Stimulated activated CD4-positive, alpha-beta T cell treated with anti-CD3 and anti-CD28 coated beads, Interleukin-15, amount 100 ng/mL, for 1 hour (primary cell): ENCODE measurements around the gene MIB2.

ENCODE experiments used
- DNase-seq, 2 donors: peaks; one replicate each; pipeline ENCODE4 v3.0.0-alpha.2; 2020; ENCODE audit warnings: low read depth in 1 of 2, low spot score in 1 of 2

MIB2 gene

GRCh38 chr1:1598051-1598719, 17.1 kb upstream of the MIB2 start:
- DNase-seq: no peak

- DNase-seq: no peak
Measured at GRCh38 chr1:1598720-1599029, 16.6 kb upstream of the MIB2 start.

- DNase-seq: no peak
Measured at GRCh38 chr1:1599030-1599934, 16.0 kb upstream of the MIB2 start.

DNA sequence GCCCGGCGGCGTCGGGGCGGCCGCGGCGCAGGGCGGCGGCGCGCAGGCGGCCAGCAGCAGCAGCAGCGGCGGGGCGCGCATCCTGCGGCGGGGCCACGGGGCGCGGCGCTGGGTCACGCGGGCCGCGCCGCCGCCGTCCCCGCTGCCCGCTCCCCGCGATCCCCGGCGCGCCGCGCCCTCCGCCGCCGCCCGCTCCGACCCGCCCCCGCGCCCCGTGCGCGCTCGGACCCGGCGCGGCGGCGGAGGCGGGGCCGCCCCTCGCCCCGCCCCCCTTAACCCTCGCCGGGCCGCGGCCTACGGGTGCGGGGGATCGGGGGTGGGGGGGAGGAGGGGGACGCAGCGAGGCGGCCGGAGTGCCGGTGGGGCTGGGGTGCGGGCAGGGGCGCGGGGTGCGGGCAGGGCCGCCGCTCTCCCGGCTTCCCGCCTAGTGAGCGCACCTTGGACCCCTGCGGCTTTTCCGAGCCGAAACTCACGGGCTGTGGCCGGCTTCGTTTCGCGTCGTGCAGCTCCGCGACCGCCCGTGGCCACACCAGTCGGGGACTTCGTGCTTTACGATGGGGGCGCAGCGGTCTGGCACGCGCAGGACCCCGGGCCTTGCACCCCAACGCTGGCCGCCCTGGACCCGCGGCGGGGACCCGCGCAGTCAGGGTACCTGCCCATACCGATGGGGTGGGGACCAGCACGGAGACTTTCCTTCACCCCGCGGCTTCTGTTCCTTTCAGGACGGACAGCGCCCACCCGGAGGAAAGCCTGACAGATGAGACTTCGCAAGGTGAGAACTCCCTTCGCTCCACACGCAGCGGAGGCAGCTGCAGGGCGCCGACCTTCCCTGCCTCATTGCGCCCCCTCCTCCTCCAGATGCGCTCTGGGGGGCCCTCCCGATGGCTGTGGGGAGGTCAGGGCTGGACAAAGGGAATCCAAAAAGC, 15.1 kb upstream of the MIB2 start, which contains the start of gene FNDC10:
Gene FNDC10 (minus strand): TSS at position 201 of the 926 bp plus-strand sequence. CDS start 120 bp downstream, at position 81.
- no peak for DNase-seq

DNA sequence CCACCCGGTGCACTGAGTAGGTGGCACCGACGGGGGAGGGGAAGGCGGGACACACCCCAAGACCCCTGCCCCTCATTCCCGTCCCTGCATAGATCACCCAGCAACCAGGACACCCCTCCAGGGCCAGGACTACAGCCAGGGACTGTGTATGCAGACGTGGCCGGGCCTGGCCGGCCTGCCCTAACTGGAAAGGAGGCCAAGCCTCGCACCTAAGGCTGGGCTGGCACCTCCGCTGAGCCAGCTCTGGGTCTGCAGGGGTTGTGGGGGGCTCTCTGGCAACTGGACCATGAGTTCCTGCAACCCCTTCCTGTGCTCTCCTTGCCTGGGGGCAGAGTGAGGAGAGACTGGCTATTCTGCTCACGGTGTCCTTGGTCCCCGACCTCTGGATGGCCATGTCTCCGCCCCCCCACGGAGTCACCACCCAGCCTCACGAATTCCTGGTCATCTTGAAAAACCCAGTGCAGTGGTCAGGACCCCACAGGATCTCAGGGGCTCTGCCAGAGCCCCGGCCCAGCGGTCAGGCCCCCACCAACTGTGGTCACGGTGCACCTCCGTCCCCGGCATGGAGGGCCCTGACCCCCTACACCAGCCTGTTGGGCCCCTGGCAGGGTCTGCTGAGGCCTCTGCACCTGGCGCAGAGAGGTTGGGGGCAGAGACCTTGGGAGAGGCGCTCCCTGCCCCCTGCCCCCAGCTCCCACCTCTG, 14.3 kb upstream of the MIB2 start:
- no peak for DNase-seq

- no peak for DNase-seq
Measured at GRCh38 chr1:1601564-1602303, 13.6 kb upstream of the MIB2 start.

GRCh38 chr1:1602304-1602967, 12.9 kb upstream of the MIB2 start:
- DNase-seq: no peak

DNA sequence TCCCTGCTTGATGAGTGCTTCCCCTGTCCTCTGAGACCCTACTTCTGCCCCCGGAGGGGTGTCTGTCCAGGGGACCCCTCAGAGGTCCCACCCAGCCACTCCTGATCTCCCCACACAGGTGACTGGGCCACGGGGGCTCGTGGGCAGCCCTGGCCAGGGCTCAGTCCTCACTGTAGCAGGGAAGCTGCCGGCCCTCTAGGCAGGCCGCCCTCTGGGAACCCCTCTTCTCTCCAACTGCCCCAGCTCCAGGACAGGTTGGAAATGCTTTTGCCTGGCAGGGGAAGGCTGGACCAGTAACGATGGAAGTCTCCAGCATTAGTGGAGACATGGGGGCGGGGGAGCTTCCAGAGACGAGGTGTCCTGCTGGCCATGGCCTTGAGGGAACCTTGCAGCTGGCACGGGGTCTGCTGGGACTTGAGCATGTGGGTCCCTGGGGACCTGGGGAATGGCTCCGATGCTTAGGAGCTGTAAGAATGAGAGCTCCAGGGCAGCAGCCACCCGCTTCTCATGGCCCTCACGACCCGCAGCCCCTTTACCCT, 12.3 kb upstream of the MIB2 start:
- DNase-seq: no peak

DNA sequence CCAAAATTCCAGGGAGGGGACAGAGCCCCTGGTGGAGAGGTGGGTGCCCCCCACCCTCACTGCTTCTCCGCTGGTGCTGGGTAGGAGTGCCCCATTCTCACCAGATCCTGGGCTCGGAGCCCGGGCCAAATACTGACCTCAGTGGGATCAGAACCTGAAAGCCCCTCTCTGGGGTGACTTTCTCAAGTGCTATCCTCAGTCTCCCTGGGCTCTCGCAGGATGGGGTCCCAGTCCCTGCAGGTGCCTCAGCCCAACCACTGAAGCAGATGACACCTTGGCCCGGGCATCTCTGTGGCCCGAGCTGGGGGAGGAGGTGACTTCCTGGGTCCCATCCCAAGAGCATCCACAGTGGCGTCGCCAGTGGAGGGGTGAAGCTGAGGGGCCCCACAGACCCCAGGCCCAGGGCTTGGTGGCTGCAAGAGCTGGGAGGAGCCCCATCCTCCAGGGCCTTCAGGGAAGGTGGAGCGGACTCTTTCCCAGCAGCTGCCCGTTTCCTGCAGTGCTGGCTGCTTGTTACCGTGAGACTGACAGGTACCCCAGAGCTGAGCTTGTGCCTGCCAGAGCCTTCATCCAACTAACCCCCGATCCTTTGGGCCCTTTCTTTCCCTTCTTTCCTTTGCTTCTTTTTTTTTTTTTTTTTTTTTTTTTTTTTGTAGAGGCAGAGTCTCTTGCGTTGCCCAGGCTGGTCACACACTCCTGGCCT, 11.5 kb upstream of the MIB2 start:
- DNase-seq: no peak

GRCh38 chr1:1604374-1605033, 10.8 kb upstream of the MIB2 start:
- no peak for DNase-seq

GRCh38 chr1:1605034-1605591, 10.2 kb upstream of the MIB2 start:
- DNase-seq: no peak

- no peak for DNase-seq
Measured at GRCh38 chr1:1605724-1606123, 9.6 kb upstream of the MIB2 start.

DNA sequence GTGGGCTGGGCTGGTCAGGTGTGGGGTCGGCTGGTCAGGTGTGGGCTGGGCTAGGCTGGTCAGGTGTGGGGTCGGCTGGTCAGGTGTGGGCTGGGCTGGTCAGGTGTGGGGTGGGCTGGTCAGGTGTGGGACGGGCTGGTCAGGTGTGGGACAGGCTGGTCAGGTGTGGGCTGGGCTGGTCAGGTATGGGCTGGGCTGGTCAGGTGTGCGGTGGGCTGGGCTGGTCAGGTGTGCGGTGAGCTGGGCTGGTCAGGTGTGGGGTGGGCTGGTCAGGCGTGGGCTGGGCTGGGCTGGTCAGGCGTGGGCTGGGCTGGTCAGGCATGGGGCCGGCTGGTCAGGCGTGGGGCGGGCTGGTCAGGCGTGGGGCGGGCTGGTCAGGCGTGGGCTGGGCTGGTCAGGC, 9.1 kb upstream of the MIB2 start:
- no peak for DNase-seq

GRCh38 chr1:1609822-1610485, 5.3 kb upstream of the MIB2 start:
- no peak for DNase-seq

- DNase-seq: no peak
Measured at GRCh38 chr1:1610796-1611195, 4.5 kb upstream of the MIB2 start.

- no peak for DNase-seq
Measured at GRCh38 chr1:1612104-1612400, 3.2 kb upstream of the MIB2 start.

DNA sequence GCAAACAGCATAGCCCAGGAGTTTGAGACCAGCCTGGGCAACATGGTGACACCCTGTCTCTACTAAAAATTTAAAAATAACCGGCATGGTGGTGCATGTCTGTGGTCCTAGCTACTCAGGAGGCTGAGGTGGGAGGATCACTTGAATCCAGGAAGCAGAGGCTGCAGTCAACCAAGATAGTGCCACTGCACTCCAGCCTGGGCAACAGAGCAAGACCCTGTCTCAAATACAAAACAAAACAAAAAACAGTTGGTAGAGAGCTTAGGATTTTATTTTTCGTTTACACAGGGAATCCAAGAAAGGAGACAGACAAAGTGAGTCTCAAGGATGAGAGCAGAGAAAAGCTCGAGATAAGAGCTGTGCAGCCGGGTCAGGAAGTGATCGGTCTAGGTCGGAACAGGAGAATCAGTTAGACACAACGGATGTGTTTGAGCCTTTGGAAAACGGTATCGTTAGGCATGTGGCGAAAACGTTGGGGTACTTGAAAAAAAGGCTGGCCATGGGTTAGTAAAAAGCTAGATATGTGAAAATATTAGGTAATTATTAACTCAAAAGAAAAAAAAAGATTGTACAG, 1.7 kb upstream of the MIB2 start:
- DNase-seq: no peak
